Esophagus muscularis mucosa (tissue), 3 donors: ENCODE data around the gene MFF.

Experiments used
- POLR2A ChIP-seq: fragments of 450-650 bp; IDR thresholded peaks from one replicate; pipeline ENCODE4 v1.6.1; 2017; ENCODE audit warnings: antibody characterized with exemption, moderate library complexity, mild to moderate bottlenecking, low read depth
- POLR2AphosphoS5 ChIP-seq, 2 donors: sonication (generic); formaldehyde crosslinking; IDR thresholded peaks; one replicate each; pipeline ENCODE4 v1.6.1; 2017; ENCODE audit warnings: antibody characterized with exemption in 2 of 2
- TF ChIP-seq, protein P1 (sequence below), 3 experiments: fragments of 200-600 bp in 2 of 3; fragments of 450-650 bp in 1 of 3; sonication (generic) in 2 of 3; IDR thresholded peaks; one replicate each; pipeline ENCODE4 v1.5.1; 2017 to 2019; ENCODE audit warnings: antibody characterized with exemption in 3 of 3, mild to moderate bottlenecking in 2 of 3, moderate library complexity in 1 of 3

DNA sequence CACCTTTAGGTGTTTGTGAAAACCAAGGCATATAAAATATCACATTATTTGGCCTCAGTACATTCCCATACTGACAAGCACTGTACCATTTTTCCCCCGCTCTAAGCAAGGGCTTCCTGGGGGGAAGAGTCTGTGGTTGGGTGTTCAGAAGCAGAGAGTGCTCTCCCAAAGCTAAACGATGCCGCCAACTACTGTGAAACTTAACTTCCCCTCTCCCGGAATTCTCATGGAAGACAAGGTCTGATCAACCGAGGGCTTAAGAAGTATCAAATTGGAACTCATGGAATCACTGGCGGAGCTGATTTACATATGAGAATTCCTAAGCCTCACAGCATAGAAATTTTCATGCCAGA is 433 bp upstream of the MFF start:
- TF ChIP-seq, protein P1, sequence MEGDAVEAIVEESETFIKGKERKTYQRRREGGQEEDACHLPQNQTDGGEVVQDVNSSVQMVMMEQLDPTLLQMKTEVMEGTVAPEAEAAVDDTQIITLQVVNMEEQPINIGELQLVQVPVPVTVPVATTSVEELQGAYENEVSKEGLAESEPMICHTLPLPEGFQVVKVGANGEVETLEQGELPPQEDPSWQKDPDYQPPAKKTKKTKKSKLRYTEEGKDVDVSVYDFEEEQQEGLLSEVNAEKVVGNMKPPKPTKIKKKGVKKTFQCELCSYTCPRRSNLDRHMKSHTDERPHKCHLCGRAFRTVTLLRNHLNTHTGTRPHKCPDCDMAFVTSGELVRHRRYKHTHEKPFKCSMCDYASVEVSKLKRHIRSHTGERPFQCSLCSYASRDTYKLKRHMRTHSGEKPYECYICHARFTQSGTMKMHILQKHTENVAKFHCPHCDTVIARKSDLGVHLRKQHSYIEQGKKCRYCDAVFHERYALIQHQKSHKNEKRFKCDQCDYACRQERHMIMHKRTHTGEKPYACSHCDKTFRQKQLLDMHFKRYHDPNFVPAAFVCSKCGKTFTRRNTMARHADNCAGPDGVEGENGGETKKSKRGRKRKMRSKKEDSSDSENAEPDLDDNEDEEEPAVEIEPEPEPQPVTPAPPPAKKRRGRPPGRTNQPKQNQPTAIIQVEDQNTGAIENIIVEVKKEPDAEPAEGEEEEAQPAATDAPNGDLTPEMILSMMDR (IDR thresholded peaks at IDR 0.05), result no peak
- TF ChIP-seq POLR2A, result no peak
- TF ChIP-seq POLR2AphosphoS5 (IDR thresholded peaks at IDR 0.05), result no peak
